HL-60/S4 (cell line): ENCODE data around the gene SLC16A4.
"Not testable (repeated sequence)": the region's sequence is repeated elsewhere in the genome, so short reads cannot be mapped to it uniquely, and the experiment has no call there.

Experiments
- in situ Hi-C: fragments of 300-500 bp; cut with MboI; formaldehyde crosslinking; loops from 2 replicates; pipeline ENCODE4 v1.14.3; 2022; ENCODE audit warnings: low sequenced_read_pairs

The SLC16A4 gene

DNA sequence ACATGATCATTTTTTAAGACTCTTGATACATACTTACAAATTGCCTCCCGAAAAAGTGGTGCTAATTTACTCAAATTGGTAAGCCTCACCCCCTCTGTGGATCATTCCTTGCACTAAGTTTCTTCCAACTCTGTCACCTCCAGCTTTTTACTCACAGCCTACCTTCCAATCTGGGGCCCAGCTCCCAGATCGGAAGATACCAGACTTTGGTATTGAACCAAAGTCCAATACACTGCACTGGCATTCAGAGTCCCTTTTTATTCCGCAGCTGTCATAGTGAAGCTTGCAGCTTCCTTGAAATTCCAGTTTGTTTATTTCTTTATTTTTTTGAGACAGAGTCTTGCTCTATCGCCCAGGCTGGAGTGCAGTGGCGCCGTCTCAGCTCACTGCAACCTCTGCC, 18.5 kb upstream of the SLC16A4 start:
- in situ Hi-C loops: no loop called here

DNA sequence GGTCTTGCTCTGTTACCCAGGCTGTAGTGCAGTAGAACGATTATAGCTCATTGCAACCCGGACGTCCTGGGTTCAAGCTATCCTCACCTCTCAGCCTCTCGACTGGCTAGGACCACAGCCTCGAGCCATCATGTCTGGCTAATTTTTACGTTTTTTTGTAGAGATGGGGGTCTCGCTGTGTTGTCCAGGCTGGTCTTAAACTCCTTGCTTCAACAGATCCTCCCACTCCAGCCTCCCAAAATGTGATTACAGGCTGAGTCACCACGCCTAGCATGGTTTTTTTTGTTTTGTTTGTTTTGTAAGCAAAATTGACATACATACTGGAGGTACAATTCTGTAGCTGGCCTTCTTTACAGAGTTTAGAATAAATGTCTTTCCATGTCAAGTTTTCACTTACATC, 17.7 kb upstream of the SLC16A4 start:
- in situ Hi-C loops: no loop called here

DNA sequence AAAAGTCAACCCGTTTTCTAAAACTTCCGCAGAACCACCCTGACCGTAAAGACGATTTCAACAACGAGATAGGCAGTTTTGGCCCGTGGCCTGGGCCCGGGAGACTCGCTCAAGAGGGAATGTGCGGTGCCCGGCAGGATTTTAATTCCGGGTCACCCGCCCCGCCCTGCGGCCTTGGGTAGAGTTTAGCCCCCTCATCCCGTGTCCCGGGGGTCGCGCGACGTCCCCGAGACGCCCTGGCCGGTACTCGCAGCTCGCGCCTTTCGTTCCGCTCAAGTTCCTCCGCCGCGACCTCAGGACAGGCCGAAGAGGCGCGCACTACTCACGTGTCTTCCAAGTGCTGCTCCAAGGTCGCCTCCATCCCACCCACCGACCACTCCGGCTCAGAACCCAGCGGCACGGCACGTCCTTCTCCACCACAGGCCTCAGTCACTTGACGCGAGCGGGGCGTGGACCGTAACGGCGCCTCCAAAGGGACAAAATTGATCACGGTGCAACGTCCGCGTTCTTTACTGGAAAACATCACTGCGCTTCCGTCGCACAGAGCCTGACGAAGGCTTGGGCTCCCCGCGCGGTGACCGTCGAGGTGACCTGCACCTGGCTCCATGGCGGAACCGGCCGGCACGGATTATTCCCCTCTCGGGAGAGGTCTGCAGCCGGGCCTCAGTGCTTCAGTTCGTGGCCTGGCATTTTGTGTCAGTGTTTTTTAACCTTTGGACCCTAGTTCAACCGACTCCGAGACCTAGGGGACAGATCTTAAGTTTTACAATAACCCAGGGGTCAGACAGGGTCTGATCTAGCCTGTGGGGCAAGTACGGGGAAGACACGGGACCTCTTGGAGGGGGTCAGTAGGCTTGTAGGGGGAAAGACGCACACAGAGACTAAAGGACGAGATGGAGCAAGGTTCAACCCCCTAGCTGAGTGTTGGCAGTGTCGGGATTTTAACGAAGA, 16.7 kb upstream of the SLC16A4 start, which contains the start of gene LAMTOR5:
TSS of gene LAMTOR5 (minus strand) at position 435 of the 951 bp plus-strand sequence. CDS start at position 361, 74 bp downstream.
- in situ Hi-C loops: no loop called here

DNA sequence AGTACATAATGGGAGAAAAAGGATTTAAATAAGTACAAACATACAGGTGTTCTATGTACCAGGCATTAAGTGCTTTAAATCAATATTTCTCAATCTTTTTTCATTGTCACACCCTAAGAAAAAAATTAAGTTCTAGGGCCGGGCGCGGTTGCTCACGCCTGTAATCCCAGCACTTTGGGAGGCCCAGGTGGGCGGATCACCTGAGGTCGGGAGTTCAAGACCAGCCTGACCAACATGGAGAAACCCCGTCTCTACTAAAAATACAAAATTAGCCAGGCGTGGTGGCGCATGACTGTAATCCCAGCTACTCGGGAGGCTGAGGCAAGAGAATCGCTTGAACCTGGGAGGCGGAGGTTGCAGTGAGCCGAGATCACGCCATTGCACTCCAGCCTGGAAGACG, 15.6 kb upstream of the SLC16A4 start:
- in situ Hi-C loops: not testable (repeated sequence)

GRCh38 chr1:110404401-110404800, 13.6 kb upstream of the SLC16A4 start:
- in situ Hi-C loops: no loop called here

GRCh38 chr1:110403805-110404204, 13.0 kb upstream of the SLC16A4 start:
- in situ Hi-C loops: no loop called here

DNA sequence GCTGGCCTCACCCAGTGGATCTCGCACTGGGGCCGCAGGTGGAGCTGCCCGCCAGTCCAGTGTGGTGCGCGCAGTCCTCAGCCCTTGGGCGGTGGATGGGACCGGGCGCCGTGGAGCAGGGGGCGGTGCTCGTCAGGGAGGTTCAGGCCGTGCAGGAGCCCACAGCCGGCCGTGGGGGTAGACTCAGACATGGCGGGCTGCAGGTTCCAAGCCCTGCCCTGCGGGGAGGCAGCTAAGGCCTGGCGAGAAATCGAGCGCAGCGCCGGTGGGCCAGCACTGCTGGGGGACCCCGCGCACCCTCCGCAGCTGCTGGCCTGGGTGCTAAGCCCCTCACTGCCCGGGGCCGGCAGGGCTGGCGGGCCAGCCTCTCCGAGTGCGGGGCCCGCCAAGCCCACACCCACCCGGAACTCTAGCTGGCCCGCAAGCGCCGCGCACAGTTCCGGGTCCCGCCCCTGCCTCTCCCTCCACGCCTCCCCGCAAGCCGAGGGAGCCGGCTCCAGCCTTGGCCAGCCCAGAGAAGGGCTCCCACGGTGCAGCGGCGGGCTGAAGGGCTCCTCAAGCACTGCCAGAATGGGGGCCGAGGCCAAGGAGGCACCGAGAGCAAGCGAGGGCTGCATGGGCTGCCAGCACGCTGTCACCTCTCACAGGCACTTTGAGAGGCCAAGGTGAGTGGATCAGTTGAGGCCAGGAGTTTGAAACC, 5.6 kb upstream of the SLC16A4 start:
- in situ Hi-C loops: not testable (repeated sequence)

DNA sequence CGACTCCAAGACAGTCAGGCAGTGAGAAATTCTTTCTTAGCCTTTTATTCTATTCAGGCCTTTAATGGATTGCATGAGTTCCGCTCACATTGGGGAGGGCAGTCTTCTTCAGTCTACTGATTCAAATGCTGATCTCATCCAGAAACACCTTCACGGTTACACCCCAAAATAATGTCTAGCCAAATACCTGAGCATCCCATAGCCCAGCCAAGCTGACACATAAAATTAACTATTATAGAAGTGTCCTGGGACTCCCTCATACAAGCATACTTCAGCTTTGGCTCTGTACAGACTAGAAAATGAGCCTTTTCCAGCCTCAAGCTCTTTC, 3.6 kb upstream of the SLC16A4 start:
- in situ Hi-C loops: no loop called here

DNA sequence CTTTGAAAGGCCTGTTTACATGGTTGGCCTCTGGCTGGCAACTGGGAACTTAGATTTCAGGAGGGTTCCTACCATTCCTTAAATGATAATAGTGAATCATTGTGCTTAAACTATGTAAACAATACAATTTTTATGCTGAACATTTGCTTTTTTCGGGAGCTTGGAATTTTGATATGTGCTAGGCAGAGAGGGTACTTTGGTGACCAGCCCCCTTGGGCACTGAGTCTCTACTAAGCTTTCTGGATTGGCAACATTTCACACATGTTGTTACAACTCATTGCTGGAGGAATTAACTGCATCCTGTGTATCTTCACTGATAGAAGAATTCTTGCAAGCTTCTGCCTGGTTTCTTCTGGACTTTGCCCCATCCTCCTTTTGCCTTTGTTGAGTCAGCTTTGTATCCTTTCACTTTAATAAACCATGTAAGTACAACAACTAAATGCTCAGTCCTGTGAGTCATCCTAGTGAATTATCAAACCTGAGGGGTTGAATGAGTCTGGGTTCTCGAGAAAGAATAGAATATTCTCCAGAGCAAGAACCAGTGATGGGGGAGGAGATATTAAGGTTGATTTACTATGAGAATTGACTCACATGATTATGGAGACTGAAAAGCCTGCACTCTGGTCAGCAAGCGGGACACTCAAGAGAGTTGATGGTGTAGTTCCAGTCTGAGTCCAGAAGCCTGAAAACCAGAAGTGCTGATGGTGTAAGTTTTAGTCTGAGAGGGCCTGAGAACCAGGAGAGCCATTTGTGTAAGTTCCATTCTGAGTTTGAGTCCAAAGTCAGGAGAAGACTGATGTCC, 3.1 kb upstream of the SLC16A4 start:
- in situ Hi-C loops: no loop called here

DNA sequence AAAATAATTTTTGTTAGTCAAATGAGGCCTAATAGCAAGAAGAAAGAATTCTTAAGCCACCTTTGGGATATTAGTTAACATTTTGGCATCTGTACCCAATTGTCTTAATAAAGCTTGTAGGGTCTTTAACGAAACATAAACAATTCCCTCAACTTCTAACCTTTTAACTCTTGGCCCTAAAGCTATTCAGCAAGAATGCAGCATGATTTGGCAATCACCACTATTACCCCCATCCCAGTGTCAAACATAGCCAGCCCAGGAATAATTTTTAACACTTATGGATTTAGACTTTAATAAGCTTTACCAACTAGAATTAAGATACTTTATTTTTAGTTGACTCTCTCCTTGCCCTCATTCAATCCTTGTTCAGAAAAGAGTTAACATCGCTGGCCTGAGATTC, 2.5 kb upstream of the SLC16A4 start:
- in situ Hi-C loops: no loop called here

- in situ Hi-C loops: no loop called here
Observed at GRCh38 chr1:110390096-110390495, 730 bp downstream of the SLC16A4 start.

DNA sequence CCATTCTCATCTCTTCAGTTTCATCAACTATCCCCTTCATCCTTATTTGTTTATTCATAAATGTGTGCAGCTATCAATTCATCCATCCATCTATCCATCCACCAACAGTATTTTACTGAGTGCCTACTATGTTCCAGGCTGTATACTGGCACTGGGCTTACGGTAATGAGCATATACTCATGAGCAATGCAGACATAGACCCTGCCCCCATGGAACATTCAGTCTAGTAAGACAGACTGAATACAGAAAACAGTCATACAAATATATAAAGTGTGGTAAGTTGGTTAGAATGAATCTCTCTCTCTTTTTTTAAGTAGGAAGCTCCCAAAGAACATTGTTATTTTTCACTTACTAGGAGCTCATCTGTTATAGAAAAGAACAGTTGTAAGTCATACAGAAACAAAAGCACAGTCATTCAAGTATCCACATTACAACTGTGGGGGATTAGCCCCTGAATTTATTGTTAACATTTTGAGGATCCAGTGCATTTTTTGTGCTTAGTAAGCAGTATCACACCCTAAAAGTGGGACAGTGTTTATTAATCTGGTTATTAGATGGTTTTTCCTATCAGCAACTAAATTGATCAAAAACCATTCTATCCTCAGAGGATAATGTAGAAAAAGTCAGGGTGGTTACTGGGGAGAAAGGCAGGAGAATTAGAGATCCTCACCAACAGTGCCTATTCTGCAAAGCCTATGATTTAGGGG, 3.6 kb downstream of the SLC16A4 start:
- in situ Hi-C loops: no loop called here

DNA sequence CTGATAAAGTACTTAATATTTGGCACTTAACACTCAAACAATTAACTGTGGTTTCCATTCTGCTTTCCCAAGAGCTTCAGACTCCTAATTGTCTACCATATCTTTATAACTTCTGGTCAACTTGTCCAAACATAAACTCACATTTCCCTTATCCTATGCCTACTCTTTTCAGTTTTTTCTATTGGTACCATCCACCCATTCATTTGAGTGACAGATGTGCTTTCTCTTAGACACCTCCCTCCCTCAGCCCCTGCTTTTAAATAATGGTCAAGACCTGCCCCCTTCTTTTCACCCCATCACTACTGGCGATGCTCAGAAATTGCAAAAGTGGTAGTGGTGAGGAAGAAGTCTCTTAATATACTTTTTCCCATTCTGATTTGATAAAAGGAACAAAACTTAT, 5.5 kb downstream of the SLC16A4 start:
- in situ Hi-C loops: no loop called here

DNA sequence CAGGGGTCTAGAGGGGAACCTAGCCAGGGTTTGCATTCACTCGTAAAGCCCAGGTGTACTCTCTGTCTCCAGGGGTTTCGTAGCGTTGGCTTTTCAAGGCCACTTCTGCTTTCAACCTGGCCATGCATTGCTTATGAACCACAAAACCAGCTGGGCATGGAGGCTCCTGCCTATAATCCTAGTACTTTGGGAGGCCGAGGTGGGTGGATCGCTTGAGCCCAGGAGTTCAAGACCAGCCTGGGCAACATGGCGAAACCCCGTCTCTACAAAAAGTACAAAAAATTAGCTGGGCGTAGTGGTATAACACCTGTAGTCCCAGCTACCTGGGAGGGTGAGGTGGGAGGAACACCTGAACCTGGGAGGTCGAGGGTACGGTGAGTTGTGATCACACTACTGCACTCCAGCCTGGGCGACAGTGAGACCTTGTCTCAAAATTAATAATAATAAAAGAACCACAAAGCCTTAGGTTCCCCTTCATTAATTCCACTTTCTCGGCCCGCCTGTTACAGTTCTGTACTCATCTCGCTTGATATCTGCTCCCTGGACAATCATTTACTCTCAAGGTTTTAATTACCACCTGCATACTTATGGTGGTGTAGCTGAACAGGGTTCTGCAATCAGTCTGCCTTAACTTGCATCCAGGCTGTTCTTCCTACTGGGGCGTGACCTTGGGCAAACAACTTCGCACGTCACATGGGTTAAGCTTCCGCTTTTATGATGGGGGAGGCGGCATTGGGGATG, 6.1 kb downstream of the SLC16A4 start:
- in situ Hi-C loops: no loop called here

DNA sequence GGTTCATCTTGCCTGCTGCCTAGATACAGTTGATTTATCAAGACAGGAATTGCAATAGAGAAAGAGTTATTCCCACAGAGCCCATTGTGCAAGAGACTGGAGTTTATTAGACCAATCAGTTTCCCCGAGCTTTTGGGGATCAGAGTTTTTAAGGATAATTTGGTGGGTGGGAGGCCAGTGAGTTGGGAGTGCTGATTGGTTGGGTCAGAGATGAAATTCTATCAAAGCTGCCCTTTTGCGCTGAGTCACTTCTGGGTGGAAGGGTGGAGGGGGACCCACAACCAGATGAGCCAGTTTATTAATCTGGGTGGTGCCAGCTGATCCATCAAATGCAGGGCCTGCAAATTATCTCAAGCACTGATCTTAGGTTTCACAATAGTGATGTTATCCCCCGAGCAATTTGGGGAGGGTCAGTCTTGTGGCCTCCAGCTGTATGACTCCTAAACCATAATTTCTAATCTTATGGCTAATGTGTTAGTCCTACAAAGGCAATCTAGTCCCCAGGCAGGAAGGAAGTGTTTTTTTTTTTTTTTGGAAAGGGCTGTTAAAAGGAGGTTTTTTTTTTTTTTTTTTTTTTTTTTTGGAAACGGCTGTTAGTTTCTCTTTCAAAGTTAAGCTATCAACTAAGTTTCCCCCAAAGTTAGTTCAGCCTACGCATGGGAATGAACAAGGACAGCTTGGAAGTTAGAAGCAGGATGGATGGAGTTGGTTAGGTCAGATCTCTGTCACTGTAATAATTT, 7.4 kb downstream of the SLC16A4 start:
- in situ Hi-C loops: no loop called here

- in situ Hi-C loops: no loop called here
Observed at GRCh38 chr1:110380672-110381283, 10.0 kb downstream of the SLC16A4 start.

GRCh38 chr1:110375490-110375889, 15.3 kb downstream of the SLC16A4 start:
- in situ Hi-C loops: no loop called here

- in situ Hi-C loops: no loop called here
Observed at GRCh38 chr1:110370827-110371226, 20.0 kb downstream of the SLC16A4 start.

DNA sequence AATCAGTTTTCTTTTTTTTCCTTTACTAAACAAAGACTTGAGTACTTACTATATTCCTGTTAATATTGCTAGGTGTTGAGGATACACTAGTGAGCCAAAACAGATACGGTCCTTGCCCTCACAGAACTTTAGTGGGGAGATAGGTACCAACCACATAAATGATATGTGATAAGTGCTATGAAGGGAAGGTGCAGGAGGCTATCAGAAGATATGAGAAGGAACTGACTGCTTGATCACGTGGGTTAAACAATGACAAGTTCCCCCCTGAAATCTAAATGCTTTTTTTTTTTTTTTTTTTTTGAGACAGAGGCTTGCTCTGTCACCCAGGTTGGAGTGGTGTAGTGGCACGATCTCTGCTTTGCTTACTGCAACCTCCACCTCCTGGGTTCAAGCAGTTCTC, 26.6 kb downstream of the SLC16A4 start:
- in situ Hi-C loops: no loop called here
